ENCODE data around the gene PRDM16.

DNA sequence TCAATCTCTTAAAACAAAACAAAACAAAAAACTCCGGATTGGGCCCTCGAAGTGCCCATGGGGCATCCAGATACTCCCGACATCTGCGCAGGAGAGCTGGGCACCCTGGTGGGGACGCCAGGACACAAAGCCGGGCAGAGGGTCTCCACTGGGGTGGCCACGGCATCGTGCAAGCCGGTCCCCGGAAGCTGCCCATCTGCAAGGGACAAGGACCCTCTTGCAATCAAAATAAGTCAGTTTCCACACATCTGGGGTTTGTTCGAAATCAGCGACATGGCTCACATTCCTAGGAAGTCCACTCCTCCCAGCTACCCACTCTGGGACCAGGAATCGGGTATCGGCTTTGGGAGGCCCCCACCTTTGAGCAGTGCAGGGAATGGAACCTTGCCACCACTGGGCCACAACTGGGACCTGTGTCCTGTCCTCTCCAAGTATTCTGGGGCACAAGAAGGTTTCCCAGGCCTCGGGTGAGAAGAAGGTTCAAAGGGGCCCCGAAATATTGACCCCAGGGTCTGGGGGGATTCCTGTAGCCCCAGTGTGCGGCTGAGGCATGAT is 4.6 kb upstream of the PRDM16 start:
- TF ChIP-seq RFX5 (IDR thresholded peaks at IDR 0.05; ENCODE audit: low read depth, low read length) (no peak), CTCF (conservative IDR thresholded peaks at IDR 0.05; ENCODE audit: low read depth, low read length) (no peak), POLR2A (IDR thresholded peaks at IDR 0.05; ENCODE audit: low read depth, low read length) (no peak), CEBPB (IDR thresholded peaks at IDR 0.05; ENCODE audit: low read depth, low read length) (no peak), MAFK (IDR thresholded peaks at IDR 0.05; ENCODE audit: low read depth, low read length) (no peak), NFE2L2 (IDR thresholded peaks at IDR 0.05; ENCODE audit: low read depth, low read length) (no peak), RCOR1 (IDR thresholded peaks at IDR 0.05; ENCODE audit: insufficient replicate concordance, low read length) (no peak), FOS (IDR thresholded peaks at IDR 0.05; ENCODE audit: low read depth, low read length) (no peak), CHD1 (IDR thresholded peaks at IDR 0.05; ENCODE audit: low read depth, low read length) (no peak), MAZ (IDR thresholded peaks at IDR 0.05; ENCODE audit: borderline replicate concordance, low read depth, low read length) (no peak)
- TF ChIP-seq, protein P1, sequence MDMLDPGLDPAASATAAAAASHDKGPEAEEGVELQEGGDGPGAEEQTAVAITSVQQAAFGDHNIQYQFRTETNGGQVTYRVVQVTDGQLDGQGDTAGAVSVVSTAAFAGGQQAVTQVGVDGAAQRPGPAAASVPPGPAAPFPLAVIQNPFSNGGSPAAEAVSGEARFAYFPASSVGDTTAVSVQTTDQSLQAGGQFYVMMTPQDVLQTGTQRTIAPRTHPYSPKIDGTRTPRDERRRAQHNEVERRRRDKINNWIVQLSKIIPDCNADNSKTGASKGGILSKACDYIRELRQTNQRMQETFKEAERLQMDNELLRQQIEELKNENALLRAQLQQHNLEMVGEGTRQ (IDR thresholded peaks at IDR 0.05; ENCODE audit: low read depth, low read length) = no peak
